Lung (tissue), 12 donors: ENCODE data around the gene PCK1. TPM values are rescaled to one million over a fixed set of nuclear protein-coding genes. Genes with fewer than 3 reads are reported as not detected.

Experiments used
- ATAC-seq: fragments of 200-7000 bp; cut with Tn5 transposase; one replicate; pipeline ENCODE4 v1.9.1; 2020; ENCODE audit warnings: moderate number of reproducible peaks; ENCODE audit not compliant: insufficient read depth, low FRiP score
- DNase-seq, 3 donors: peaks; one replicate each; pipeline ENCODE4 v3.0.0-alpha.2; 2013 to 2017
- H3K27ac ChIP-seq, 2 donors: one replicate each; pipeline ENCODE4 v1.5.1; 2013; ENCODE audit warnings: mild to moderate bottlenecking in 2 of 2, moderate library complexity in 2 of 2, control low read depth in 1 of 2, inconsistent platforms in 1 of 2, low read depth in 1 of 2, low read length in 1 of 2
- H3K27me3 ChIP-seq, 3 donors: one replicate each; pipeline ENCODE4 v1.5.1; 2013; ENCODE audit warnings: low read length in 2 of 3; ENCODE audit not compliant: control insufficient read depth in 3 of 3, insufficient read depth in 3 of 3
- H3K36me3 ChIP-seq, 4 donors: one replicate each; pipeline ENCODE4 v1.5.1; 2013; ENCODE audit warnings: low read length in 4 of 4, mild to moderate bottlenecking in 1 of 4, moderate library complexity in 1 of 4; ENCODE audit not compliant: control insufficient read depth in 4 of 4, insufficient read depth in 4 of 4
- H3K4me1 ChIP-seq, 5 donors: one replicate each; pipeline ENCODE4 v1.5.1; 2013; ENCODE audit warnings: low read length in 5 of 5, mild to moderate bottlenecking in 2 of 5, moderate library complexity in 1 of 5; ENCODE audit not compliant: control insufficient read depth in 5 of 5, insufficient read depth in 5 of 5
- H3K4me3 ChIP-seq: one replicate; pipeline ENCODE4 v1.5.1; 2013; ENCODE audit warnings: mild to moderate bottlenecking, control low read depth, moderate library complexity
- H3K9ac ChIP-seq, 2 donors: one replicate each; pipeline ENCODE4 v1.5.1; 2013; ENCODE audit warnings: low read length in 2 of 2, control low read depth in 1 of 2; ENCODE audit not compliant: insufficient read depth in 1 of 2
- H3K9me3 ChIP-seq, 4 donors: one replicate each; pipeline ENCODE4 v1.5.1; 2013; ENCODE audit warnings: low read length in 3 of 4, mild to moderate bottlenecking in 1 of 4, moderate library complexity in 1 of 4; ENCODE audit not compliant: control insufficient read depth in 4 of 4, insufficient read depth in 3 of 4
- WGBS, 2 donors: extraction: QIAGEN DNeasy Blood & Tissue Kit; methylation state at CpG; one replicate each; pipeline ENCODE4 v1.1.7; 2013; 5-methylcytosine and 5-hydroxymethylcytosine counted together
- polyA plus RNA-seq, 2 donors: library from polyadenylated mRNA; stranded (reverse); fragments of 200-250 nt; gene quantifications; one replicate each; pipeline ENCODE4 v1.2.1, GENCODE V29; 2013
- total RNA-seq, 2 donors: library from RNA; depleted of rRNA in 1 of 2; stranded (reverse); fragments of >200 nt in 1 of 2; gene quantifications; one replicate each; pipeline ENCODE4 v1.2.1, GENCODE V29; 2014 to 2021
- TF ChIP-seq, protein P1 (sequence below): IDR thresholded peaks from 2 replicates; pipeline ENCODE4 v1.5.1; 2012; ENCODE audit warnings: mild to moderate bottlenecking; ENCODE audit errors: control extremely low read depth, extremely low read depth
- donor health status: control.
- donor health status: control.
- donor health status: Bipolar disorder and iron deficiency.
- donor health status: healthy.
- donor health status: DM: yes; HTN: yes; CAD: no.

The PCK1 gene
- total and polyA plus RNA-seq, 4 donors: 0.05 to 1.7 (median 0.55) TPM

DNA sequence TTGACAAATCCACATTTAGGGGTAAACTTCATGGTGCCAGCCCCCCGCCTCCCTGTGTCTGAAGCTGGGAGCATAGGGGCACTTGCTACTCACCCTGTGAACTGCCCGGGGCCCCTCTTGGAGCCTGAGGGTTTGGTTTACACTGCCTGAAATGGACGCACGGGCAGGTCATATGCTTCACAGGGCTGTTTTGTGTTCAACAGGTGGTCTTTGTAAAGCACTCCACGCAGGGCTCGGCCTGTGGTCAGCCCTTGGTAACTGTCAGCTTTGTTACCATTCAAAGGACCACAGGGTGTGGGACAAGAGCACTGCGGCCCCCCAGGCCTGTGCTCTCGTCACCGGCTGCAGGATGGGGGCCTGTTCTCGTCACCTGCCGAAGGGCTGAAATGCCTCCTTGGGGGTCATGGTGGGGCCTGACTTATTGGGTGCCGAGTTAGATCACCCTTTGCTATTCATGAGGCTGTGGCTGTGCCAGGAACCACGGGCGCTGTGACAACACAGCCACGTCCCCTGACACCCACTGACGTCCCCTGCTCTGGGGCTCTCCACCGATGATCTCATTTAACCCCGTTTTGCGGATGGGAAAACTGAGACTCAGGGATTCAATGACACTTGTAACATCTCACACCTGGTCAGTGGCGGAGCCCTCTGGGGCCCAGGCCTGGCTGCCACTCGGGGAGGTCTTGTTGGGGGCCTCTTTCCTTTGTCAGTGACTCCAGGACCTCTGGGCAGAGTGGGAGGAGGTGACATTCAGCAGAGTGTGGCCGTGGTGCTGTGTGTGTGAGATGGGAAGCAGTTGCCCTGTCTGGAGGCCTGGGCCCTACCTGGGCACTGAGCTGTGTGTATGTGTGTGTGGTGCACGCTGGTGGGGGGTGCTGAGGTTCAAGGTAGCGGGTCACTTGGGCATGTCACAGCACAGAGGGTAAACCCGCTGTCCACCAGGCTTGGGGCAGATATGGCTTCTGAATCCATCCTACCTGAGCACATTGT lies 34.4 kb downstream of the PCK1 start:
- no peaks in the 10 kb centered on the region for H3K36me3 ChIP-seq
- 87 to 93% methylated on average over 25 of the region's 25 CpGs for WGBS, 2 donors
- no peak overlapping the region for H3K4me3 ChIP-seq
- no peak overlapping the region for H3K9ac ChIP-seq
- no peak overlapping the region for H3K27ac ChIP-seq
- DNase-seq: no peak
- no peak for ATAC-seq
- H3K27me3 ChIP-seq: no peaks in the 10 kb centered on the region
- TF ChIP-seq, protein P1, sequence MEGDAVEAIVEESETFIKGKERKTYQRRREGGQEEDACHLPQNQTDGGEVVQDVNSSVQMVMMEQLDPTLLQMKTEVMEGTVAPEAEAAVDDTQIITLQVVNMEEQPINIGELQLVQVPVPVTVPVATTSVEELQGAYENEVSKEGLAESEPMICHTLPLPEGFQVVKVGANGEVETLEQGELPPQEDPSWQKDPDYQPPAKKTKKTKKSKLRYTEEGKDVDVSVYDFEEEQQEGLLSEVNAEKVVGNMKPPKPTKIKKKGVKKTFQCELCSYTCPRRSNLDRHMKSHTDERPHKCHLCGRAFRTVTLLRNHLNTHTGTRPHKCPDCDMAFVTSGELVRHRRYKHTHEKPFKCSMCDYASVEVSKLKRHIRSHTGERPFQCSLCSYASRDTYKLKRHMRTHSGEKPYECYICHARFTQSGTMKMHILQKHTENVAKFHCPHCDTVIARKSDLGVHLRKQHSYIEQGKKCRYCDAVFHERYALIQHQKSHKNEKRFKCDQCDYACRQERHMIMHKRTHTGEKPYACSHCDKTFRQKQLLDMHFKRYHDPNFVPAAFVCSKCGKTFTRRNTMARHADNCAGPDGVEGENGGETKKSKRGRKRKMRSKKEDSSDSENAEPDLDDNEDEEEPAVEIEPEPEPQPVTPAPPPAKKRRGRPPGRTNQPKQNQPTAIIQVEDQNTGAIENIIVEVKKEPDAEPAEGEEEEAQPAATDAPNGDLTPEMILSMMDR: no peak
- H3K4me1 ChIP-seq: peaks cover 0 to 3% (median 0%) of the 10 kb centered on the region in 5 donors
- no peaks in the 10 kb centered on the region for H3K9me3 ChIP-seq

DNA sequence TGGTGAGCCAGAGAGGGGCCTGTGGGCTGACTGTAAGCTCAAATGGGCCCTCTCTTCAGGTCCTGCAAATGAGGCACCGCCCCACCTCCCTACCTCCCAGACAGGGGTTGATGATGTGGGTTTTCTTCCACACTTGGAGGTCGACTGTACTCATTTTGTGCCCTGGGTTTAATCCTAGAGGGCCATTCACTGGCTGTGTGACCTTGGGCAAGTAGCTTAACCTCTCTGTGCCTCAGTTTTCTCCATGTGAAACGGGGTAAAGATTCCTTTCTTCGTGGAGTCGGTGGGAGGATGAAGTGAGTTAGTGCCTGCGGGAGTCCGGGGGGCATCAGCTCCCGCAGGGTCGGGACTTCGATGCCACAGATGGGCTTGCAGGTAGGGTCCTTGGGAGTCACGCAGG lies 35.4 kb downstream of the PCK1 start:
- TF ChIP-seq, protein P1: no peak
- Histone ChIP-seq H3K27me3 (no peaks in the 10 kb centered on the region), H3K4me1 (peaks cover 0 to 3% (median 2%) of the 10 kb centered on the region in 5 donors), H3K9me3 (no peaks in the 10 kb centered on the region), H3K27ac (no peak overlapping the region), H3K4me3 (no peak overlapping the region), H3K36me3 (no peaks in the 10 kb centered on the region), H3K9ac (no peak overlapping the region)
- DNase-seq (no peak), ATAC-seq (no peak)
- WGBS, 2 donors: 70 to 71% methylated on average over 11 of the region's 11 CpGs

DNA sequence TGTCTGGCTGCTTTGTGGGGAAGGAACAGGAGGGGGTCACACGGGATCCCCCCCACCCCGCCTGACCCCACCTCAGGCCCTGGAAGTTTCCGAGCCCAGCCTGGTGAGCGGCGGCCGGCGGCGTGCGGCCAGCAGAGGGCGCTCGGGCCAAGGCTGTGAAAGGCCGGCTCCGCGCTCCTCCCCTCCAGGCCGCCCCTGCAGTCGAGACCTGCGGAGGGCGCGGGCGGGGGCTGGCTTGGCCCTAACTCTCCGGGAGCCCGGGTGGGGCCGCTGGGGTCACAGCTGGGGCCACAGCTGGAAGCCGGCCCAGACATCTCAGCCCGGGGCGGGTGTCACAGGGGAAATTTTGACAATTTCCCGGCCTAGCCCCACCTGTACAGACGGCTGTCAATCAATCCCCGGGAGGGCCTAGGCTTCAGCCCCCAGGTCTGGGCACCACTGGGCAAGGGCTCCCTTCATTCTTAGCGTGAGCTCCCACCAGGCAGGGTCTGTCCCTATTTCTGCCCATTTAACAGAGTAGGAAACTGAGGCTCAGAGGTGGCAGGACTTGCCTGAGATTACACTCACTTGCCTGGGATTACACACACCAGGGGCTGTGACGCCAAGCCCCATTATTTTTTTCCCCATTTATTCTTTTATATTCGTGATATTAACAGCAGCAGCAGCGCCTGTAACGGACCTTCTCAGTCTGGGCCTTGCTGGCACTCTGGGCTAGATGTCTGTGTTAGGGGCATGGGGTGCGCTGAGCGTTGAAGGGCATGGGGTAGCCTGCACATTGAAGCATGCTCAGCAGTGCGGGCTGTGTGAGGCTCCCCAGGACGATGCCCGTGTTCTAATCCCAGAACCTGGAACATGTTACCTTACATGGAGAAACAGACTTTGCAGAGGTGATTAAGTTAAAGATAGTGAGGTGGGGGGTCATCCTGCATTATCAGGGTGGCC lies 36.4 kb downstream of the PCK1 start:
- H3K36me3 ChIP-seq: no peaks in the 10 kb centered on the region
- ATAC-seq: peak; percentile 86
- DNase-seq: peak; percentile 54 to 72 (median 72)
- 22 to 26% methylated on average over 34 to 39 of the region's 39 CpGs for WGBS, 2 donors
- H3K9me3 ChIP-seq: no peaks in the 10 kb centered on the region
- no peaks in the 10 kb centered on the region for H3K27me3 ChIP-seq
- TF ChIP-seq, protein P1: peak; percentile 91
- H3K4me1 ChIP-seq: peaks cover 0 to 3% (median 2%) of the 10 kb centered on the region in 5 donors
- H3K27ac ChIP-seq: no peak overlapping the region
- no peak overlapping the region for H3K4me3 ChIP-seq
- no peak overlapping the region for H3K9ac ChIP-seq
